OCI-LY3 (cell line): ENCODE results near the gene RPS19BP1.

Experiments used
- EZH2phosphoT487 ChIP-seq: fragments of 200-600 bp; shearing (Covaris generic); IDR thresholded peaks from 2 replicates; pipeline ENCODE4 v1.6.1; 2018; ENCODE audit warnings: antibody characterized with exemption, mixed run types, low read depth
- TF ChIP-seq, protein P1 (sequence below): fragments of 200-600, 300-600 bp; sonication (generic); IDR thresholded peaks from 2 replicates; pipeline ENCODE4 v1.5.1; 2014; ENCODE audit warnings: antibody characterized with exemption, low read length, low read depth

DNA sequence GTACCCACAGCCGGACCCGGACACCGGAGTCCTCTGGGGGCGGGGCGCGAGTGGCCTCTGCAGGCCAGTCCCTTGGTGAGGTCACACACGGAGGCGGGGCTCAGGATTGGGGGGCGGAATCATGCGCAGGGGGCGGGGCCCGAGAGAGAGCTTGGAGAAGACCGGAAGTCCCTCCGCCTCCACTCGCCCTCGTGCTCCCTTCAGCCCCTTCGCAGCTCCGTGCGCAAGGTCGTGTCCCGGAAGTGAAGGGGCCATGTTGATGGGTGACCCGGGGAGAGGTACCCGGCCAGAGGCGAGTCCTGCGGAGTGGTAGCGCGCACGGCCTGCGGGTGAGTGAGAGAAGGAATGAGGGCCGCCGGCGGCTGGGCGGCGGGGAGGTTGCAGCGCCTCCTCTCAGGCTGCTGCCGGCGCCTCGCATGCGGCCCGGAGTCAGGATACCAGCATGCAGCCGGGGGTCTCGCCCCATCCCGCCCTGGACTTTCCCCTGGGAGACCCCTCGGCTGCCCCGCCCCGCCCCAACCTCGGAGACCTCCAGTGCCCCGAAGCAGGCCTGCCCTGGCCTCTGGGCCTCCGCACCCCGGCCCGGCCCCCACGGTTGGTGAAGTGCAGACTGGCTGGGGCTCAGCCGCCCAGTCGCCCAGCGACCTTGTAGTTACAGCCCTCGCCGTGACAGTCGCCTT is 30.3 kb downstream of the RPS19BP1 start, which contains the start of gene MIEF1:
- TF ChIP-seq, protein P1, sequence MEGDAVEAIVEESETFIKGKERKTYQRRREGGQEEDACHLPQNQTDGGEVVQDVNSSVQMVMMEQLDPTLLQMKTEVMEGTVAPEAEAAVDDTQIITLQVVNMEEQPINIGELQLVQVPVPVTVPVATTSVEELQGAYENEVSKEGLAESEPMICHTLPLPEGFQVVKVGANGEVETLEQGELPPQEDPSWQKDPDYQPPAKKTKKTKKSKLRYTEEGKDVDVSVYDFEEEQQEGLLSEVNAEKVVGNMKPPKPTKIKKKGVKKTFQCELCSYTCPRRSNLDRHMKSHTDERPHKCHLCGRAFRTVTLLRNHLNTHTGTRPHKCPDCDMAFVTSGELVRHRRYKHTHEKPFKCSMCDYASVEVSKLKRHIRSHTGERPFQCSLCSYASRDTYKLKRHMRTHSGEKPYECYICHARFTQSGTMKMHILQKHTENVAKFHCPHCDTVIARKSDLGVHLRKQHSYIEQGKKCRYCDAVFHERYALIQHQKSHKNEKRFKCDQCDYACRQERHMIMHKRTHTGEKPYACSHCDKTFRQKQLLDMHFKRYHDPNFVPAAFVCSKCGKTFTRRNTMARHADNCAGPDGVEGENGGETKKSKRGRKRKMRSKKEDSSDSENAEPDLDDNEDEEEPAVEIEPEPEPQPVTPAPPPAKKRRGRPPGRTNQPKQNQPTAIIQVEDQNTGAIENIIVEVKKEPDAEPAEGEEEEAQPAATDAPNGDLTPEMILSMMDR: no peak
- TF ChIP-seq EZH2phosphoT487: no peak
